Inferior parietal cortex (tissue), 1 donor: ENCODE results near the gene POGZ.

Experiments
- DNase-seq: peaks from one replicate; pipeline ENCODE4 v3.0.0-alpha.2; 2016; ENCODE audit errors: extremely low spot score

The POGZ gene, protein sequence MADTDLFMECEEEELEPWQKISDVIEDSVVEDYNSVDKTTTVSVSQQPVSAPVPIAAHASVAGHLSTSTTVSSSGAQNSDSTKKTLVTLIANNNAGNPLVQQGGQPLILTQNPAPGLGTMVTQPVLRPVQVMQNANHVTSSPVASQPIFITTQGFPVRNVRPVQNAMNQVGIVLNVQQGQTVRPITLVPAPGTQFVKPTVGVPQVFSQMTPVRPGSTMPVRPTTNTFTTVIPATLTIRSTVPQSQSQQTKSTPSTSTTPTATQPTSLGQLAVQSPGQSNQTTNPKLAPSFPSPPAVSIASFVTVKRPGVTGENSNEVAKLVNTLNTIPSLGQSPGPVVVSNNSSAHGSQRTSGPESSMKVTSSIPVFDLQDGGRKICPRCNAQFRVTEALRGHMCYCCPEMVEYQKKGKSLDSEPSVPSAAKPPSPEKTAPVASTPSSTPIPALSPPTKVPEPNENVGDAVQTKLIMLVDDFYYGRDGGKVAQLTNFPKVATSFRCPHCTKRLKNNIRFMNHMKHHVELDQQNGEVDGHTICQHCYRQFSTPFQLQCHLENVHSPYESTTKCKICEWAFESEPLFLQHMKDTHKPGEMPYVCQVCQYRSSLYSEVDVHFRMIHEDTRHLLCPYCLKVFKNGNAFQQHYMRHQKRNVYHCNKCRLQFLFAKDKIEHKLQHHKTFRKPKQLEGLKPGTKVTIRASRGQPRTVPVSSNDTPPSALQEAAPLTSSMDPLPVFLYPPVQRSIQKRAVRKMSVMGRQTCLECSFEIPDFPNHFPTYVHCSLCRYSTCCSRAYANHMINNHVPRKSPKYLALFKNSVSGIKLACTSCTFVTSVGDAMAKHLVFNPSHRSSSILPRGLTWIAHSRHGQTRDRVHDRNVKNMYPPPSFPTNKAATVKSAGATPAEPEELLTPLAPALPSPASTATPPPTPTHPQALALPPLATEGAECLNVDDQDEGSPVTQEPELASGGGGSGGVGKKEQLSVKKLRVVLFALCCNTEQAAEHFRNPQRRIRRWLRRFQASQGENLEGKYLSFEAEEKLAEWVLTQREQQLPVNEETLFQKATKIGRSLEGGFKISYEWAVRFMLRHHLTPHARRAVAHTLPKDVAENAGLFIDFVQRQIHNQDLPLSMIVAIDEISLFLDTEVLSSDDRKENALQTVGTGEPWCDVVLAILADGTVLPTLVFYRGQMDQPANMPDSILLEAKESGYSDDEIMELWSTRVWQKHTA (N-terminal part only)

DNA sequence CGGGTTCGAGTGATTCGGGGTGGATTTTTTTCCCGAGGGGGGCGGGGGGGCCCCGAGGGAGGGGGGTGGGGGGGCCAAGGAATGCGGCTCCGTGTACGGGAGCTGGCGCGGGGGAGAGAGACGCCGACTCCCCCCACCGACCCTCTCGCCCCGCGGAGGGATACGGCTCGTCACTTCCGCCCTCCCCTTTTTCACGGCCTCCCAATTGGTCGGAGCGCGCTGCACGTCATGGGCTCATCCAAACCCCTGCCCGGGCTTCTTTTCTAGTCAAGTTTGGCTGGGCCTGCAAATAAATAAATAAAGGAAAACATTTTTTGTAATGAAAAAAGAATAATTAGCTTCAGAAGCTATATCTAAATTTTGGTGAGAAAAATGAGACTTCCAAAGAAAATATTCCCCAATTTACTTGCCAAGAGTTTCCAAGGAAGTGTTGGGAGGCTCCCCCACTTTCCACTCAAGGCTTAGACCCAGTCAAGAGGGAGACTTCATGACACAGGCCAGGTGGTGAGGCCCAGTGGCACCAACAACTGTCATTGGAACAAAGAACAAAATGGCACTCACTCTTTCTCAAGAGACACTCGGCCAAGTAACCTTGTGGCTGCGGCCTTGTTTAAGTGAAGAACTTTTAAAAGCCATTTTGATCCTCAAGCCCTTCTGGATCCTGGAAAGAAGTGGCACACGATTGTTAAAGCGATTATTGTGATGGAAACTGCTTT, at the start of gene POGZ:
TSS of gene POGZ (minus strand) at position 164 of the 716 bp plus-strand sequence. CDS start 17,290 bp downstream, outside the sequence.
- peak; percentile 98 for DNase-seq

DNA sequence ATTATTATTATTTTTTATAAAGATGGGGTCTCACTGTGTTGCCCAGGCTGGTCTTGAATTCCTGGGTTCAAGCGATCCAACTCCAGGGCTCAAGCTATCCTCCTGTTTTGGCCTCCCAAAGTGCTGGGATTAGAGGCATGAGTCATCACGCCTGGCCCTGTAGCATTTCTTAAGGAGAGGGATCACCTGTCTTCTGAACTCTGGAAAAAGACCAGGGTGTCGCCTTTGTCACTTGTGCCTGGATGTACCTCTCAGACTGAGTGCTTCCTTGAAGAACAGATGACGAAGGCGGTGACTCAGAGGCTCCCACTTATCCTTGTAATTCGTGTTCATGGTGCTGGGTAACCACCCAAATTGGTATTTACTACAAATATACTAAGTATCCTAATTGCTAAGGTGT, 49.5 kb upstream of the POGZ start:
- no peak for DNase-seq

DNA sequence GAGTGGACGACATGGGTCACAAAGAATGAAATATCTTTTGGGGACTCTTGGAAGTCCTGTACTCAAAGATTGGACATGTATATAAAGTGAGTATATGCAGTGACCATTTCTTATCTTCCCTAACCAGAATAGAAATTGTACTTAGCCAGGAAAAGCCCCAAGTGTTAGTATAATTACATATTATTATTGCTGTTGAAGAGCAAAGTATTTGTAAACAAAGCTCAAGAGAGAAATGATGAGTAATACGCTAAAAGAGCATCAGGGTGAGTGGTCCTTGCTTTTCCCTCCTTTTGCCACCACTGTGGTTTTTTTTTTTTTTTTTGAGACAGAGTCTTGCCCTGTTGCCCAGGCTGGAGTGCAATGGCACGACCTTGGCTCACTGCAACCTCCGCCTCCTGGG, 45.5 kb upstream of the POGZ start:
- no peak for DNase-seq

DNA sequence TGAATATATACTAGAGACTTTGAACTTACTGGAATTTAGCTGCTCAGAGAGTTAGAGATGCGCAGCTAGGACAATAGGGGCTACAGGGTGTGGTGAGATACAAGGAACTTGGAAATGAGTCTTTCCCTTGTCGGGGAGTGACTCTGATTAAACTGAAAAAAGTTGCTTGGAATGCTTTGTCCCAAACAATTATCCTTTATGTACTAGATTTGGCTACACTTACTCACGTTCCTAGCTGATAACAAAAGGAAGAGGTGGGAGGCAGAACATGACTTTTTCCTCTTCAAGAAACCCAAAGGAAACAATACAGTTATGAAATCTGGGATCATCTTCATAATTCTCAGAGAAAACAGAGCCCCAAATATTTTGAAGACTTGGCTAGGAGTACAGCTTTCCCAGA, 45.0 kb upstream of the POGZ start:
- no peak for DNase-seq

DNA sequence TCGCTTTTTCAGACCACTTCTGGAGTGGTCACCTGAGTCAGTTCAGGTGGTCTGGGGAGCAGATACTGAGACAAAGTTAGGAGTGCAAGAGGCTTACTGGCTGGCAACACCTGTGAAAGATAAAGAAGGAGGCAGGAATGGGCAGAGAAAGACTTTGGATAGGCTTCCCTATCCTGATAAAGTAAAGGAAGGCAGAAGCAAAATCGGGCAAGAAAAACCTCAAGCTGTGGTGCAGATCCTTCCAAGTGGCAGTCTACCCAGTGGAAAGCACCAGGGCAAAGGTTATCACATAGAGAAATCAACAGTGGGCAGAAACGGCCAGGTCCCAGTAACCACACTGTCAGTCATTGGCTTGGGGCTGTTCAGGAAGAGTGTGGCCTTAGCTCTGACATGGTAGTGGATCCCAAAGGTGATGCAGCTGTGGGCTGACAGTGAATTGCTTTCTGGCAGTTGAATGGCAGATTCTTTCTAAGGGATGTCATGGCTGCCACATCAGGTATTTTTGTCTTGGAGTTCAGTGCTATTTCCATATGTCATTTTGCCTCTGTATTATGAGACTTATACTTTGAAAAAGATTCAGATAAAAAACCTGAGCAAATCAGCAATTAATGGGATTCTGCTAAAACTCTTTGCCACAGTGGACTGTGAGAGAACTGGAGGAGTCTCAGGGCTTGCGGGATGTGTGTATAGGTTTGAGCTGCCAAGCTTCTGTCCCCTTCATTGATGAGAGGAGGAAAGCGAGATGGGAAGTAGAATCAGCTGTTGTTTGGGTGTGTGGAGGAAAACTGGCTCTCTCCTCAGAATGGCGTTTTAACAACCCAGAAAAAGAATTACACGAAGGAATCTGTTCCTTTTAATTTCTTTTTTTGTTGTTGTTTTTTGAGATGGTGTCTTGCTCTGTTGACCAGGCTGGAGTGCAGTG, 43.8 kb upstream of the POGZ start:
- no peak for DNase-seq

DNA sequence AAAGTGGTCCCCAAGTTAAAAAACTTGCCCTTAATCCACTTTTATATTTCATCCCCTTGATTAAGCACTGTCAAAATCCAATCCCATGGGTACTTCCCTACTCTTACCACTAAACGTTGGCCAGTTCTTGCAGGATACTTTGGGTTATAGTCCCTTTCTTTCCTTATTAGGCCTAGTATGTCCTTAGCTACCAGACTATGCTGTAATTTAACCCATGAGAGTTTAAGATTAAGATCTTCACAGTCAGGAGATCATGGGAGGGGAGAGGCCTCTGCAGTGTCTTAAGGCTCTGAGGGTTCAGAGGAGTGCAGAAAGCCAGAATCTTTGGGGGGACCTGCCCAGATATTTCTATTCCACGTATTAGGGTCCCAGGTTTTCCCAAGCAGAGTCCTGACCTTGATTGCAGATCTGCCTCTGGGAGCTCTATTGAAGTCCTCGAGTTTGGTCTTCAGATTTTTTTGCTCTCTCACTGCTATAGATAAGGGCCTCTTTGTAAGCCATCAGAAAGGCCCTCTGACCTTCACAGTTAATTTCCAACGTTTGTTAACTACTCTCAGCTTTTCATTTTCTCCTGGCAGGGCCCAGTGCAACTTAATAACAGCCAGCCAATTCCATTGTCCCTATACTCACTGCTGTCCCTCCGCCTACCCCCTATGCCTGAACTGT, 42.9 kb upstream of the POGZ start:
- DNase-seq = no peak

DNA sequence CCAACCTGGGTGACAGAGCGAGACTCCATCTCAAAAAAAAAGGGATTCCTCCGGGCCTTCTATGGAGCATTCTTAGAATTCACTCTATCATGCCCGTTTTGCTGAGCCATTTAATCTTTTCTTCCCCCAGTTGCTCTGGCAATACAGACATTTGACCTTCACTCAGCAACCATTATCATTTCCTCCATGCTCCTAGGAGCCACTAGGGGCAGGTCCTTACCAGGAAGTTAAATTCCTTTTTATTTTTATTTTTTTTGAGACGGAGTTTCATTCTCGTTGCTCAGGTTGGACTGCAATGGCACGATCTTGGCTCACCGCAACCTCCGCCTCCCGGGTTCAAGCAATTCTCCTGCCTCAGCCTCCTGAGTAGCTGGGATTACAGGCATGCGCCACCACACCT, 42.2 kb upstream of the POGZ start:
- DNase-seq = no peak

DNA sequence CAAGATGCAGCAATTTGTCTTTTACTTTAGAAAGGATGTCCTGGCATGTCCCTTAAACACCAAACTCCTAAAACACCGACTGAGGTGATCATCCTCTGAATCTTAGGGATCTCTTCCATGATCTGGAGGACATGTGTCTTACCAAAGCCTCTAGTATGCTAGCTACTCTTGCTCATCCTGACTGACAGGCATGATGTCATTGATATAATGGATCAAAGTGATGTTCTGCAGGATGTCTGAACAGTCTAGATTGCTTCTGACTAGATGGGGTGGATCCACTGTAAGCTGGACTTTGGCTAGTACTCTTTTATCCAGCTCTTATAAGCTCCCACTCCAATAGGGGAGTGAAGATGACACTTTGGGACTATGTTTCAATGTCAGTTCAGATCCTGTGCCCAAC, 40.6 kb upstream of the POGZ start:
- no peak for DNase-seq

DNA sequence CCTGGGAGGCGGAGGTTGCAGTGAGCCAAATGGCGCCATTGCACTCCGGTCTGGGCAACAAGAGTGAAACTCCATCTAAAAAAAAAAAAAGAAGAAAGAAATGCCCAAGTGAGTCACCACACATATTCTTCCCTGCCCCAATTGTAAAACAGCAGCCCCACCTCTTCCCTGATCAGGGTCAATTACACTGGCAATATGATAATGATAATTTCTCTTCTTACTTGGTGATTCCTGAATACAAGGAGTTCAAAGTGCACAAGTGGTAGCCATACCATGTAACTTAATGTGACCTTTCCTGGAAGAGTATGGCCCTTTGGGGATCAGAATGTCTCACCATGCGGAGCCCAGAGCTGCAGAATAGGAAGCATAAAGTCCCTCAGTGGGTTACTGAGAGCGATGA, 40.1 kb upstream of the POGZ start:
- no peak for DNase-seq

DNA sequence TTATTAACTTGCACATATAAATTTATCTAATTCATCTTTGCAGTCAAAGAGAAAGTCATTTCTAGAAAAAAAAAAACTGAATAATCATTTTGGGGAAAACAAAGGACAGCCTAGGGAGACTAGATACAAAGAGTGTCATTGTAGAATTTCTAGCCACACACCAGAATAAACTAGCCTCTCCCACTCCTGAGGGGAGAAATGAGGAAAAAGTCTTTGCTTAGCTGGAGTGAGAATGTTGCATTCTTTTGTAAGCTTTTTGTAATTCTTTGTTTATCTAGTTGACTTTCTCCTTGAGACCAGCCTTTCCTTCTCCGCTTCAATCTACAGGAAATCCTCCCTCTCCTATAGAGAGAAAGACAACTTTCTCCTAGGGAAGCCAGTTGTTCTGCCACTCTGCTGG, 36.0 kb upstream of the POGZ start:
- peak; percentile 64 for DNase-seq

DNA sequence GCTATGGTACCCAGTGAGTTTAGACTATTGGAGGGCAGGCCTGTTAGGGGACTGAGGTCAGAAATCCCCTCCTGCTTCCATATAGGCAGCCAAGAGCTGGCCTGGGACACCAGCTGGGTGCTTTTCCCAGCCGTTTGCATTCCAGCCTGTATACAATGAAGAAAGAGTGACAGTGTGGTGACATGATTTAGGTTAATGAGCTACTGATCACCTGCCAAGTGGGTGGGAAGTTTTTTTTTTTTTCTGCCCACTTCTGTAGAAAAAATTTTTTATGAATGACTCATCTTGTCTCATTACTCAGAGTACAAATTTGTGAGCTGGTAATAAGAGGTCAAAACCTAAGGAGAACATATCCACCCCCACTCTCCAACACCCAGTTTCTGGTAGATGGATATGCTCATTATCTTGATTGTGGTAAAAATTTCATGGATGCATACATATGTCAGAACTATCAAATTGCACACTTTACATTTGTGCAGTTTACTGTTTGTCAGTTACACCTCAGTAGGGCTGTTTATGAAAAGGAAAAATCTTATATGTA, 35.5 kb upstream of the POGZ start:
- peak; percentile 18 for DNase-seq

DNA sequence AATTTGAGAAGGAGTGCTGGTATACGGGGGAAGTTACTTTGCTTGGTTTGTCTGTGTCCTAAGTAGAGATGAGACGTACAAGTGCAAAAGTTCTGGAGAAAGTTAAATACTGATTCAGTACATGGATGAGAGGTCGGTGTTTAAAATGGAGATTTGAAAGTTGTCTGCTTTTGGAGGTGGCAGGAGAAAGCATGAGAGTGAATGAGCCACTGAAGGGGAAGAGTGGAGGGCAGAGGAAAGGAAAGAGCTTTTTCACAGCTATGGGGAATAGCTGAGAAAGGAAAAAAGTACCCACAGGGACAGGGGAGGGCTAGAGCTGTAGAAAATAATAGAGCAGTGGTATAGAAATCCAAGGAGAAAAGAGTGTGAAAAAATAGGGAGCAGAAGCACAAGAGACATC, 33.7 kb upstream of the POGZ start:
- DNase-seq = no peak

DNA sequence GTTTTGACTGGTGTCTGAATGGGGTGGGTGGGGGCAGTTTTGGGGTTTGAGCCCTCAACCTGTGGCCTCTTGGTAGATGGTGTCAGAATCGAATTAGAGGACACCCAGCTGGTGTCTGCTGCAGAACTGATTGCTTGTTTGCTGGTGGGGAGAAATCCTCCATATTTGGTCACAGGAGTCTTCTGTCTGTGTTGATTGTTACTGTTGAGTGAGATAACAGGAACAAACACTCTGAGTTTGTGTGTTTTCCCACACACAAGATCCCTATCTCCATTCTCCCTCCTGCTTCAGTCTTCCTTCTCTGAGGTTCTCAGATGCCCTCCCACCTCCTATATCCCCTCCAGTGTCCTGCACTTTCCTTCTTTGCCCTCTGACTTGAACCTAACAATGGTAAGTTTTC, 32.8 kb upstream of the POGZ start:
- DNase-seq = no peak

DNA sequence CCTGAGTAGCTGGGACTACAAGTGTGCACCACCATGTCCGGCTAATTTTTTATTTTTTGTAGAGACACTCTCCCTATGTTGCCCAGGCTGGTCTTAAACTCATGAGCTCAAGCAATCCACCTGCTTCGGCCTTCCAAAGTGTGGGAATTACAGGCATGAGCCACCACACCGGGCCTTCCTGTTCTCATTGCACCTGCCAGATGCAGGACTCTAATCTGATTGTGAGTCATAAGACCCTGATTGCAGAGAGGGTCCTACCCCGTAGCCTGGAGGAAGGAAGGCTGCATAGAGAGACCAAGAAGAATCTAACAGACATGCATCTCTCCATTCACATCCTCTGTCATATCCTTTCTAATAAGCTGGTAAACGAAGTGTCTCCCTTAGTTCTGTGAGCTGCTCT, 32.3 kb upstream of the POGZ start:
- no peak for DNase-seq

DNA sequence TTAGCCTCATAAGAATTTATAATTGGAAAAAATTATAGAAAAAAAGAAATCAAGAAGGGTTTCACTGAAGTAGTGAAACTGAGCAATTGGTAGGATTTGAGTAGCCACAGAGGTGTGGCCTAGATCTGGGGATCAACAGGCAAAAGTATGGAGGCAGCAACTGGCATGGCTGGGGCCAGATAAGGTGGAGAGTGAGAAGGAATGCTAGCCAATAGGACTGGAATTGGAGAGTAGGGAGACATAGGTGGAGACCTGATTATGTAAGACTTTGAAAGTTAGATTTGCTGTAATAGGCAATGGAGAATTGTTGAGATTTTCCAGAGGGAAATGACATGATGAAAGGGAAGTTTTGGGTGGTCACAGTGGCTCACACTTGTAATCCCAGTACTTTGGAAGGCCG, 27.3 kb upstream of the POGZ start:
- no peak for DNase-seq

DNA sequence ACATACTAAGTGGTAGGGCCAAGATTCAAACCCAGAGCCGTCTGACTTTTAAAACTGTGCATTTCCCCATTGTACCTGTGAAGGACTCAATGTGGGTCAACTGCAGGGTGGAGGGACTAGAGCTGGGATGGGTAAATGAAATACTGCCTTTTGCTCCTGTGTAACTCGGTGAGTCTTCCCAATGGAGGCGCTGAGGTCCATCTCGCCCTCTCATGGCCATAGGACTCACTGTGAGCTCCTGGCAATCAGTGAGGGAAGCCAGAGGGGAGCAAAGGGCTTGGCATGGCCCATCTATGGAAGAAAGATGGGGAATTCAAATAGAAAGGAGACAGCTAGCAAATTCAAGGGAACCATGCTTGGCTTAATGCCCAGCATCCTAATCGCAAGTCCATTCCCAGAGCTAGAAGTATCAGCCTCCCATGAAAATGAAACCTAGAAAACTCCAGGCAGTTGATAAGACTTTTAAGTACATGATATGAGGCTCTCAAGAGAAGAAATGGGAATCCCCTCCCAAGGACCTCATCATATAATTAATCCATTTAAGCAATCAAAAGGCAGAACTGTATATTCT, 26.5 kb upstream of the POGZ start:
- no peak for DNase-seq

DNA sequence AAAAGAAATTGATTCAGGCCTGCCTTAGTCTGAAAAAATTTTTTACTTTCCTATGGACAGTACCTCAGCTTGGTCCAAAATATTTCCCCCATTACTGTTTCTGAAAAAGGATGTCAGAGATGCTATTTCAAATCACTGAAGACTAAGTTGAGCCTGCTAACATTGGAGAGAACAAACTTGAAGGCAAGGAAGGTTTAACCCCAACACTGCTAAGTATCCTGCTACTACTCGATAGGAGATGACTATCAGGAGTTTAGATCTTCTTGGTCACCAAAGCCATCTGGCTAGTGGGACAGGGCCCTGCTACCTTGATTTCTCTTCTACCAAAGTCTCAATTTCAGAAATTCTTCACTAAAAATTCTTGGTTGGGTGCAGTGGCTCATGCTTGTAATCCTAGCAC, 22.7 kb upstream of the POGZ start:
- DNase-seq = no peak

DNA sequence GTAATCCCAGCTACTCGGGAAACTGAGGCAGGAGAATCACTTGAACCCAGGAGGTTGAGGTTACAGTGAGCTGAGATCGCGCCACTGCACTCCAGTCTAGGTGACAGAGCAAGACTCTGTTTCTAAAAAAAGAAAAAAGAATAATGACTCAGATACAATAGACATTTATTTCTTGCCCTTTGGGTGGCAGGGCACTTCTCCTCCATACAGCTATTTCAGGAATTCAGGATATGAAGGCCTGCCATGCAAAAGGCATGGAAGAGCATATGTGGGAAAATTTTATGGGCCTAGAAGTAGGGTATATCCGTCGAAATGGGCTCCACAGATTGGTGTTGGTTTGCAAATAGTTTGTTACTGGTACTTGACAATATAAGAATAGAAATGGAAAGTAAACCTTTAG, 20.2 kb upstream of the POGZ start:
- no peak for DNase-seq

DNA sequence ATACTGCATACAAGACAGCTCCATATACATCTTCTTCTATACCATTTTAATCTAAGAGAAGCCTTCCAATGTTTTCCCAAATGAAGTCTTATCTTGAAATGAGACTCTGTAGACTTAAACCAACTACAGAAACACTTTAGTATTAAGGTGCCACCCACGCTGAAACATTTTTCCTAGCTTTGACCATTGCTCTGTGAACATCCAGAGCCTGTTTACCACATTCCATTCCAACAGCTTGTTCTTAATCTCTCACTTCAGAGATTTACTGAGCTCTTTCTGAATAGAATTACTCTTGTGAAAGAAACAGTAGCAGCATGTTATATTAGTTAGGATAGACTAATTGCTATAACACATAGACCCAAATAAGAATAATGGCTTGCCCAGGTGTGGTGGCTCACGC, 19.6 kb upstream of the POGZ start:
- DNase-seq = no peak
